HL-60 (cell line): ENCODE measurements around the gene ADGRA1.

Experiments
- DNase-seq, 2 experiments: peaks; one replicate each; pipeline ENCODE4 v3.0.0-alpha.2; 2010 to 2020; ENCODE audit warnings: low read depth in 1 of 2, low spot score in 1 of 2
- H3K27ac ChIP-seq: fragments of 250-450 bp; sonication (Bioruptor Pico); replicated peaks from 2 replicates; pipeline ENCODE4 v1.5.1; 2020; ENCODE audit warnings: mild to moderate bottlenecking, moderate library complexity
- H3K27me3 ChIP-seq: fragments of 250-450 bp; sonication (Bioruptor Pico); 2 replicates; pipeline ENCODE4 v1.5.1; 2021; ENCODE audit warnings: mild to moderate bottlenecking, moderate library complexity; ENCODE audit not compliant: insufficient read depth, poor library complexity, severe bottlenecking
- H3K4me3 ChIP-seq: replicated peaks from 2 replicates; pipeline ENCODE4 v1.5.1; 2011; ENCODE audit warnings: mild to moderate bottlenecking, control low read depth, low read length; ENCODE audit not compliant: insufficient read depth
- GABPA ChIP-seq: IDR thresholded peaks from 2 replicates; pipeline ENCODE4 v1.6.1; 2012; ENCODE audit warnings: low read depth
- POLR2AphosphoS5 ChIP-seq: IDR thresholded peaks from 2 replicates; pipeline ENCODE4 v1.6.1; 2012; ENCODE audit warnings: low read depth
- SPI1 ChIP-seq: IDR thresholded peaks from 2 replicates; pipeline ENCODE4 v1.6.1; 2012; ENCODE audit warnings: low read depth, mild to moderate bottlenecking, borderline replicate concordance
- TF ChIP-seq, protein P1 (sequence below): IDR thresholded peaks from one replicate; pipeline ENCODE4 v1.5.1; 2011; ENCODE audit warnings: low read length, control low read depth, inconsistent platforms; ENCODE audit not compliant: insufficient read depth
- TF ChIP-seq, protein P2 (sequence below): IDR thresholded peaks from 2 replicates; pipeline ENCODE4 v1.6.1; 2012; ENCODE audit warnings: low read depth; ENCODE audit not compliant: insufficient replicate concordance

Gene ADGRA1

DNA sequence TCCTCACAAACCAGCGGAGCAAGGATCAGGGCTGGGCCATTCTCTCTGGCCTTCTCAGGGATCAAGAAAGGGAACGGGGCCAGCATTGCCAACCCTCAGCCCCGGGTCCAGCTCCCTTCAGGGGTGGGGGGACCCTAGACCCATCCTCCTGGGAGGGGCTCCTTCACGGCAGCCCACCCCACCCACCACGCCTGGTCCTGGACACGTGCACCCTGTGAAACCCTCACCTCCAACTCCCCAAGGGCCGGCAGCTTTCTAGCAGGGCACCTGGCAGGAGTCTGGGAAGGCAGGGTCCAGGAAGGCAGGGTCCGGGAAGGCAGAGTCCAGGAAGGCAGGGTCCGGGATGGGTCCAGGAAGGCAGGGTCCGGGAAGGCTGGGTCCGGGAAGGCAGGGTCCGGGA is 46.6 kb upstream of the ADGRA1 start:
- no peak for DNase-seq
- H3K27ac ChIP-seq: no peak overlapping the region
- no peak overlapping the region for H3K4me3 ChIP-seq
- TF ChIP-seq POLR2AphosphoS5 (no peak), SPI1 (no peak), GABPA (no peak)
- TF ChIP-seq, protein P1, sequence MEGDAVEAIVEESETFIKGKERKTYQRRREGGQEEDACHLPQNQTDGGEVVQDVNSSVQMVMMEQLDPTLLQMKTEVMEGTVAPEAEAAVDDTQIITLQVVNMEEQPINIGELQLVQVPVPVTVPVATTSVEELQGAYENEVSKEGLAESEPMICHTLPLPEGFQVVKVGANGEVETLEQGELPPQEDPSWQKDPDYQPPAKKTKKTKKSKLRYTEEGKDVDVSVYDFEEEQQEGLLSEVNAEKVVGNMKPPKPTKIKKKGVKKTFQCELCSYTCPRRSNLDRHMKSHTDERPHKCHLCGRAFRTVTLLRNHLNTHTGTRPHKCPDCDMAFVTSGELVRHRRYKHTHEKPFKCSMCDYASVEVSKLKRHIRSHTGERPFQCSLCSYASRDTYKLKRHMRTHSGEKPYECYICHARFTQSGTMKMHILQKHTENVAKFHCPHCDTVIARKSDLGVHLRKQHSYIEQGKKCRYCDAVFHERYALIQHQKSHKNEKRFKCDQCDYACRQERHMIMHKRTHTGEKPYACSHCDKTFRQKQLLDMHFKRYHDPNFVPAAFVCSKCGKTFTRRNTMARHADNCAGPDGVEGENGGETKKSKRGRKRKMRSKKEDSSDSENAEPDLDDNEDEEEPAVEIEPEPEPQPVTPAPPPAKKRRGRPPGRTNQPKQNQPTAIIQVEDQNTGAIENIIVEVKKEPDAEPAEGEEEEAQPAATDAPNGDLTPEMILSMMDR: no peak
- TF ChIP-seq, protein P2, sequence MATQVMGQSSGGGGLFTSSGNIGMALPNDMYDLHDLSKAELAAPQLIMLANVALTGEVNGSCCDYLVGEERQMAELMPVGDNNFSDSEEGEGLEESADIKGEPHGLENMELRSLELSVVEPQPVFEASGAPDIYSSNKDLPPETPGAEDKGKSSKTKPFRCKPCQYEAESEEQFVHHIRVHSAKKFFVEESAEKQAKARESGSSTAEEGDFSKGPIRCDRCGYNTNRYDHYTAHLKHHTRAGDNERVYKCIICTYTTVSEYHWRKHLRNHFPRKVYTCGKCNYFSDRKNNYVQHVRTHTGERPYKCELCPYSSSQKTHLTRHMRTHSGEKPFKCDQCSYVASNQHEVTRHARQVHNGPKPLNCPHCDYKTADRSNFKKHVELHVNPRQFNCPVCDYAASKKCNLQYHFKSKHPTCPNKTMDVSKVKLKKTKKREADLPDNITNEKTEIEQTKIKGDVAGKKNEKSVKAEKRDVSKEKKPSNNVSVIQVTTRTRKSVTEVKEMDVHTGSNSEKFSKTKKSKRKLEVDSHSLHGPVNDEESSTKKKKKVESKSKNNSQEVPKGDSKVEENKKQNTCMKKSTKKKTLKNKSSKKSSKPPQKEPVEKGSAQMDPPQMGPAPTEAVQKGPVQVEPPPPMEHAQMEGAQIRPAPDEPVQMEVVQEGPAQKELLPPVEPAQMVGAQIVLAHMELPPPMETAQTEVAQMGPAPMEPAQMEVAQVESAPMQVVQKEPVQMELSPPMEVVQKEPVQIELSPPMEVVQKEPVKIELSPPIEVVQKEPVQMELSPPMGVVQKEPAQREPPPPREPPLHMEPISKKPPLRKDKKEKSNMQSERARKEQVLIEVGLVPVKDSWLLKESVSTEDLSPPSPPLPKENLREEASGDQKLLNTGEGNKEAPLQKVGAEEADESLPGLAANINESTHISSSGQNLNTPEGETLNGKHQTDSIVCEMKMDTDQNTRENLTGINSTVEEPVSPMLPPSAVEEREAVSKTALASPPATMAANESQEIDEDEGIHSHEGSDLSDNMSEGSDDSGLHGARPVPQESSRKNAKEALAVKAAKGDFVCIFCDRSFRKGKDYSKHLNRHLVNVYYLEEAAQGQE: no peak
- no peaks in the 10 kb centered on the region for H3K27me3 ChIP-seq

DNA sequence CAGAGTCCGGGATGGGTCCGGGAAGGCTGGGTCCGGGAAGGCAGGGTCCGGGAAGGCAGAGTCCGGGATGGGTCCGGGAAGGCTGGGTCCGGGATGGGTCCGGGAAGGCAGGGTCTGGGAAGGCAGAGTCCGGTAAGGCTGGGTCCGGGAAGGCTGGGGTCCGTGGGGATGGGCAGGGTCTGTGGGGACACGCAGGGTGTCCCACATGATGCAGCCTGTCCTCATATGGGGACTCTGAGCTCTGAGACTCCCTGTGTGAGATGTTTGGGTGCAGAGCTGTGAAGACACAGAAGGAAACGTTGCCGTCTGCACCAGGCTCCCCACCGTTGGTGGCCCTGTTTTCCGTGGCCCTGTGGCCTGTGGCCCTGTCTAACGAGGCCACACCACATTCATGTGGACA is 45.7 kb upstream of the ADGRA1 start:
- no peaks in the 10 kb centered on the region for H3K27me3 ChIP-seq
- H3K27ac ChIP-seq: no peak overlapping the region
- no peak overlapping the region for H3K4me3 ChIP-seq
- TF ChIP-seq, protein P2: no peak
- no peak for TF ChIP-seq GABPA
- TF ChIP-seq, protein P1: no peak
- no peak for DNase-seq

DNA sequence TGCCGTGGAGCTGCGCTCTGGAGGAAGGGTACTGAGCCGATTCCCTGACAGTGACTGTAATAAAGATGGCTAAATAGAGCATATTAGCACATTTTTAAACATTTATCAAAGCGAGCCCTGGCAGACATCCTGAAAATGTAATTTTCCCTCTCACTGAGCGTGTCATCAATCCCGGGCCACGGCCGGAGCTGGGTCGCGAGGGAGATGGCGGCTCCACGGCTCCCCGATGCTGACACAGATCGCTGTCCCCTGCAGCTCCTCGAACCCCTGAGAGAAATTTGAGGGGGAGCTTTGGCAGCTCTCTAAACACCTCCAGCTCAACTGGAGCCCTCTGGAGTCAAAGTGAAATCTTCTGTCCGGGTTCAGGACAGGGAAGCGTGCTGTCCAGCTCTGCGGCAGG is 44.9 kb upstream of the ADGRA1 start:
- no peaks in the 10 kb centered on the region for H3K27me3 ChIP-seq
- DNase-seq: no peak
- H3K27ac ChIP-seq: no peak overlapping the region
- H3K4me3 ChIP-seq: no peak overlapping the region
- TF ChIP-seq SPI1: no peak
- TF ChIP-seq, protein P2: no peak
- TF ChIP-seq, protein P1: no peak
- TF ChIP-seq GABPA: no peak
- TF ChIP-seq POLR2AphosphoS5: no peak
